Adrenal gland (tissue), 12 donors: ENCODE measurements around the gene RPL4. TPM values are rescaled to one million over a fixed set of nuclear protein-coding genes. Genes with fewer than 3 reads are reported as not detected.

Experiments used
- DNase-seq, 7 donors: peaks; one replicate each; pipeline ENCODE4 v3.0.0-alpha.2; 2019 to 2020
- H3K27ac ChIP-seq, 5 donors: fragments of 200-600 bp; sonication (generic) in 4 of 5; 1 replicate in 3 of 5; 2 replicates in 2 of 5; pipeline versions ENCODE4 v1.5.1 to v1.8.0; 2016 to 2020; ENCODE audit warnings: mild to moderate bottlenecking in 1 of 5
- H3K27me3 ChIP-seq: fragments of 200-600 bp; 2 replicates; pipeline ENCODE4 v1.8.0; 2021
- H3K36me3 ChIP-seq, 2 donors: fragments of 200-600 bp; replicated peaks in 1 of 2; 1 replicate in 1 of 2; 2 replicates in 1 of 2; pipeline versions ENCODE4 v1.5.1 to v1.8.0; 2018 to 2022
- H3K4me1 ChIP-seq, 2 donors: fragments of 200-600 bp; replicated peaks in 1 of 2; 1 replicate in 1 of 2; 2 replicates in 1 of 2; pipeline versions ENCODE4 v1.5.1 to v1.8.0; 2018 to 2021
- H3K4me3 ChIP-seq, 4 donors: fragments of 200-600 bp; sonication (generic) in 3 of 4; one replicate each; pipeline ENCODE4 v1.5.1; 2016 to 2018
- H3K9me3 ChIP-seq, 3 donors: fragments of 200-600 bp; sonication (generic) in 1 of 3; replicated peaks in 1 of 3; 1 replicate in 2 of 3; 2 replicates in 1 of 3; pipeline versions ENCODE4 v1.5.1 to v1.8.0; 2016 to 2021
- CTCF ChIP-seq, 6 experiments: fragments of 450-650 bp in 4 of 6; fragments of 200-600 bp in 2 of 6; sonication (generic) in 1 of 6; IDR thresholded peaks; 1 replicate in 5 of 6; 2 replicates in 1 of 6; pipeline versions ENCODE4 v1.5.1 to v1.8.0; 2016 to 2021; ENCODE audit warnings: antibody characterized with exemption in 6 of 6, mild to moderate bottlenecking in 2 of 6, moderate library complexity in 1 of 6
- POLR2A ChIP-seq, 2 donors: fragments of 450-650 bp; IDR thresholded peaks; one replicate each; pipeline ENCODE4 v1.6.1; 2017; ENCODE audit warnings: antibody characterized with exemption in 2 of 2, mild to moderate bottlenecking in 2 of 2, moderate library complexity in 1 of 2
- WGBS, 4 donors: extraction: QIAGEN DNeasy Blood & Tissue Kit in 2 of 4; methylation state at CpG; one replicate each; pipeline versions ENCODE4 v1.1.5 to v1.1.7; 2013 to 2017; 5-methylcytosine and 5-hydroxymethylcytosine counted together
- intact Hi-C, 2 donors: fragments of 100-400 bp; cut with DNase I; formaldehyde crosslinking; loops; one replicate each; pipeline versions ENCODE4 v1.14.1 to v1.15.0; 2022 to 2023
- polyA plus RNA-seq, 3 donors: library from polyadenylated mRNA; stranded (reverse); fragments of 200-250 nt in 2 of 3; fragments of 350-450 nt in 1 of 3; fragmentation: Illumina TruSeq in 1 of 3; extraction: RNeasy Lipid Tissue Mini Kit (QIAGEN cat#74804) in 1 of 3; gene quantifications; one replicate each; pipeline ENCODE4 v1.2.3, GENCODE V29; 2013 to 2014
- total RNA-seq, 9 donors: library from RNA; depleted of rRNA in 4 of 9; stranded (reverse); fragments of >200 nt in 4 of 9; fragments of 120-200 nt in 1 of 9; fragmentation: NEBNext Ultra II Directional in 1 of 9; extraction: Animal tissue kit (Norgen Biotek cat#: 25700) in 1 of 9; gene quantifications; one replicate each; pipeline versions ENCODE4 v1.1.0 to v1.2.4, GENCODE V29; 2013 to 2023
- donor health status: healthy with polysubstance abuse.
- donor health status: Bipolar disorder and iron deficiency.
- donor health status: DM: yes; HTN: yes; CAD: no.
- donor health status: DM: no; HTN: no; CAD: no.
- donor health status: DM: no; HTN: no; CAD: no.
- donor health status: DM: yes; HTN: yes; CAD: no.

The RPL4 gene
- total and polyA plus RNA-seq, 12 donors: 1,447 to 3,854 (median 2,471) TPM

GRCh38 chr15:66486887-66487286 is 17.8 kb downstream of the RPL4 start:
- H3K27me3 ChIP-seq: no peaks in the 10 kb centered on the region
- 67 to 87% (median 80%) methylated on average over 3 of the region's 3 CpGs for WGBS, 4 donors
- no peaks in the 10 kb centered on the region for H3K4me1 ChIP-seq
- TF ChIP-seq POLR2A (IDR thresholded peaks at IDR 0.05) (no peak), CTCF (IDR thresholded peaks at IDR 0.05) (no peak)
- H3K4me3 ChIP-seq: no peak overlapping the region
- H3K27ac ChIP-seq: no peak overlapping the region
- intact Hi-C loops: no loop called here
- no peaks in the 10 kb centered on the region for H3K9me3 ChIP-seq
- H3K36me3 ChIP-seq: peaks cover 0 to 39% of the 10 kb centered on the region in 2 donors
- DNase-seq: no peak

- no peak overlapping the region for H3K27ac ChIP-seq
- 94 to 99% (median 97%) methylated on average over 5 of the region's 5 CpGs for WGBS, 4 donors
- TF ChIP-seq CTCF (IDR thresholded peaks at IDR 0.05): no peak
- no peak for TF ChIP-seq POLR2A (IDR thresholded peaks at IDR 0.05)
- no peaks in the 10 kb centered on the region for H3K4me1 ChIP-seq
- H3K9me3 ChIP-seq: no peaks in the 10 kb centered on the region
- H3K36me3 ChIP-seq: peaks cover 0 to 24% of the 10 kb centered on the region in 2 donors
- no peaks in the 10 kb centered on the region for H3K27me3 ChIP-seq
- no peak overlapping the region for H3K4me3 ChIP-seq
- DNase-seq: no peak
- intact Hi-C loops: no loop called here
Measured at GRCh38 chr15:66484539-66485112, 20.0 kb downstream of the RPL4 start.

GRCh38 chr15:66483131-66483566 is 21.5 kb downstream of the RPL4 start:
- no peaks in the 10 kb centered on the region for H3K9me3 ChIP-seq
- TF ChIP-seq CTCF (IDR thresholded peaks at IDR 0.05) (no peak), POLR2A (IDR thresholded peaks at IDR 0.05) (no peak)
- 79 to 97% (median 83%) methylated on average over 3 of the region's 3 CpGs for WGBS, 4 donors
- H3K4me1 ChIP-seq: no peaks in the 10 kb centered on the region
- no peak overlapping the region for H3K4me3 ChIP-seq
- DNase-seq: no peak
- H3K27ac ChIP-seq: no peak overlapping the region
- H3K36me3 ChIP-seq: peaks cover 0 to 11% of the 10 kb centered on the region in 2 donors
- no peaks in the 10 kb centered on the region for H3K27me3 ChIP-seq
- intact Hi-C loops: no loop called here

- Histone ChIP-seq H3K4me3 (no peak overlapping the region), H3K27me3 (no peaks in the 10 kb centered on the region), H3K4me1 (no peaks in the 10 kb centered on the region), H3K36me3 (peaks cover 0 to 5% of the 10 kb centered on the region in 2 donors), H3K9me3 (no peaks in the 10 kb centered on the region), H3K27ac (no peak overlapping the region)
- 92 to 95% (median 94%) methylated on average over 9 of the region's 9 CpGs for WGBS, 4 donors
- intact Hi-C loops: no loop called here
- DNase-seq: no peak
- TF ChIP-seq CTCF (IDR thresholded peaks at IDR 0.05) (no peak), POLR2A (IDR thresholded peaks at IDR 0.05) (no peak)
Measured at GRCh38 chr15:66482539-66482938, 22.1 kb downstream of the RPL4 start.
